Putamen (tissue), 1 donor: ENCODE measurements around the gene ASB7.
"Not testable (repeated sequence)": the region's sequence is repeated elsewhere in the genome, so short reads cannot be mapped to it uniquely, and the experiment has no call there.

Source experiments
- DNase-seq: peaks from one replicate; pipeline ENCODE4 v3.0.0-alpha.2; 2016; ENCODE audit warnings: low spot score

Gene ASB7

GRCh38 chr15:100602064-100602822 is at the start of gene ASB7, which contains the start of gene LINS1:
ASB7 (plus strand) TSS chr15:100602589; CDS start chr15:100612217, 9,628 bp downstream.
LINS1 (minus strand) TSS chr15:100602184; CDS start chr15:100580842, 21,342 bp downstream.
- DNase-seq: peak; percentile 100

GRCh38 chr15:100553468-100553867 is 48.9 kb upstream of the ASB7 start:
- no peak for DNase-seq

GRCh38 chr15:100558771-100559254 is 43.6 kb upstream of the ASB7 start:
- DNase-seq: no peak

- DNase-seq: no peak
Observed at GRCh38 chr15:100559330-100559729, 43.1 kb upstream of the ASB7 start.

GRCh38 chr15:100560323-100560722 is 42.1 kb upstream of the ASB7 start:
- no peak for DNase-seq

- DNase-seq: no peak
Observed at GRCh38 chr15:100565591-100565990, 36.8 kb upstream of the ASB7 start.

- no peak for DNase-seq
Observed at GRCh38 chr15:100566850-100567628, 35.4 kb upstream of the ASB7 start.

- DNase-seq: no peak
Observed at GRCh38 chr15:100569391-100569790, 33.0 kb upstream of the ASB7 start.

GRCh38 chr15:100570275-100570674 is 32.1 kb upstream of the ASB7 start:
- DNase-seq: no peak

GRCh38 chr15:100570735-100571313 is 31.6 kb upstream of the ASB7 start:
- no peak for DNase-seq

GRCh38 chr15:100571592-100572167 is 30.7 kb upstream of the ASB7 start:
- DNase-seq: no peak

GRCh38 chr15:100572362-100572983 is 29.9 kb upstream of the ASB7 start:
- no peak for DNase-seq

- no peak for DNase-seq
Observed at GRCh38 chr15:100573526-100573925, 28.9 kb upstream of the ASB7 start.

GRCh38 chr15:100580414-100580813 is 22.0 kb upstream of the ASB7 start:
- no peak for DNase-seq

GRCh38 chr15:100588638-100589242 is 13.6 kb upstream of the ASB7 start:
- no peak for DNase-seq

- DNase-seq: not testable (repeated sequence)
Observed at GRCh38 chr15:100591163-100591562, 11.2 kb upstream of the ASB7 start.

GRCh38 chr15:100591835-100592234 is 10.6 kb upstream of the ASB7 start:
- no peak for DNase-seq

- DNase-seq: no peak
Observed at GRCh38 chr15:100592898-100593297, 9.5 kb upstream of the ASB7 start.

GRCh38 chr15:100593431-100593830 is 9.0 kb upstream of the ASB7 start:
- DNase-seq: no peak

- no peak for DNase-seq
Observed at GRCh38 chr15:100595964-100596363, 6.4 kb upstream of the ASB7 start.

- no peak for DNase-seq
Observed at GRCh38 chr15:100596792-100597191, 5.6 kb upstream of the ASB7 start.
